Left hindlimb (tissue), 1 donor: ENCODE measurements around the gene GRK6.

Experiments
- DNase-seq: peaks from one replicate; pipeline ENCODE4 v3.0.0-alpha.2; 2018

GRK6 gene

GRCh38 chr5:177427211-177427822 is 841 bp downstream of the GRK6 start:
- no peak for DNase-seq

- no peak for DNase-seq
These were observed 1.6 kb downstream of the GRK6 start for GRCh38 chr5:177427919-177428573.

DNA sequence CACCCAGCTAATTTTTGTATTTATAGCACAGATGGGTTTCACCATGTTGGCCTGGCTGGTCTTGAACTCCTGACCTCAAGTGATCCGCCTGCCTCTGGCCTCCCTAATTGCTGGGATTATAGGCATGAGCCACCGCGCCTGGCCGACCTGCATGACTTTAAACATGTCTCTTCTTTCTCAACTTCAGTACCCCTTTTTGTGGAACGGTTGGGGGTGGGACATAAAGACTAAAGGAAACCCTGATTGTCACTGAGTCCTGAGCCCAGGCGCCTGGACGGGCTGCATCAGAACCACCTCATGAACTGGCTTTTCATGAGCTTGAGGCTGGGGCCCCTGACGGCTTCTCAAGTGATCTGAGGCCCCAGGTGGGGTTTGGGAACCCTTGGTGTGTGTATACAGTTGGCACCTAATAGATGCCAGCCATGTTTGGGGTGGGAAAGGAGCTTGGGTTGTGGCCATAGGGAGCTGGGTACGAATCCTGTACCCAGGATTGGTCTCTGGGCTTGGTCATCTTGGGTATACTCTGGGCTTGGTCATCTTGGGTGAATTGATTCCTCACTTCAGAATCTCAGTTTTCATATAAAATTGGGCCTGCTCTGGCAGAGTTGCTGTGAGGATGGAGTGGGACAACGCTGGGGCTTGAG is 2.2 kb downstream of the GRK6 start:
- DNase-seq = no peak

- DNase-seq = no peak
These were observed 3.0 kb downstream of the GRK6 start for GRCh38 chr5:177429248-177430040.

- DNase-seq = no peak
These were observed 3.9 kb downstream of the GRK6 start for GRCh38 chr5:177430140-177430951.

- no peak for DNase-seq
These were observed 4.5 kb downstream of the GRK6 start for GRCh38 chr5:177430972-177431316.

- no peak for DNase-seq
These were observed 5.1 kb downstream of the GRK6 start for GRCh38 chr5:177431317-177432142.

GRCh38 chr5:177432143-177432838 is 5.8 kb downstream of the GRK6 start:
- no peak for DNase-seq

DNA sequence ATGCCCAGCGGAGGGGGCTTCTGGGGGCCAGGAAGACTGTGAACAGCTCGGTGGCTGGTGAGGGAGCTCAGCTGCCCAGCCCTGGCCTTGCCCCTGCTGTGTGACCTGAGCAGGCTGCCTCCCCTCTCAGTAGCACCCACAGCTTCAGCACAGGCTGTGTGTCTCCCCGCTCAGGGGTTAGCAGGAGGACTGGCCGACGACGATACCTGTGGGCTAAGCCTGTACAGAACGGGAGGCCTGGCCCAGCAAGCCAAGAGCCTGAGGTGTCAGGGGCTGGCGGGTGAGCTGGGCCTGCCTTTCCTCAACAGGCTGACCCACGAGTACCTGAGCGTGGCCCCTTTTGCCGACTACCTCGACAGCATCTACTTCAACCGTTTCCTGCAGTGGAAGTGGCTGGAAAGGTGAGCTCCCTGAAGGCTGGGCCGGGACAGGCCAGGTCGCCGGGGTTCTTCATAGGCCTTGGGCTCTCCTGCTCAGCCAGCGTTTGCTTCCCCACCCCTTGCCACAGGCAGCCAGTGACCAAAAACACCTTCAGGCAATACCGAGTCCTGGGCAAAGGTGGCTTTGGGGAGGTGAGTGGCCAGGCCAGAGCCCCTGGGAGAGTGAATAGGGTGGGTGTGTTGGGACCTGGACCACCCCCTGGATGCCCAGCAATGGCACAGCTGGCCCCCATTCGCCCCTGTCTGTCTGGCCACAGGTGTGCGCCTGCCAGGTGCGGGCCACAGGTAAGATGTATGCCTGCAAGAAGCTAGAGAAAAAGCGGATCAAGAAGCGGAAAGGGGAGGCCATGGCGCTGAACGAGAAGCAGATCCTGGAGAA is 6.6 kb downstream of the GRK6 start:
- no peak for DNase-seq

GRCh38 chr5:177433658-177434217 is 7.3 kb downstream of the GRK6 start:
- DNase-seq = no peak

- DNase-seq = no peak
These were observed 8.0 kb downstream of the GRK6 start for GRCh38 chr5:177434437-177434836.

DNA sequence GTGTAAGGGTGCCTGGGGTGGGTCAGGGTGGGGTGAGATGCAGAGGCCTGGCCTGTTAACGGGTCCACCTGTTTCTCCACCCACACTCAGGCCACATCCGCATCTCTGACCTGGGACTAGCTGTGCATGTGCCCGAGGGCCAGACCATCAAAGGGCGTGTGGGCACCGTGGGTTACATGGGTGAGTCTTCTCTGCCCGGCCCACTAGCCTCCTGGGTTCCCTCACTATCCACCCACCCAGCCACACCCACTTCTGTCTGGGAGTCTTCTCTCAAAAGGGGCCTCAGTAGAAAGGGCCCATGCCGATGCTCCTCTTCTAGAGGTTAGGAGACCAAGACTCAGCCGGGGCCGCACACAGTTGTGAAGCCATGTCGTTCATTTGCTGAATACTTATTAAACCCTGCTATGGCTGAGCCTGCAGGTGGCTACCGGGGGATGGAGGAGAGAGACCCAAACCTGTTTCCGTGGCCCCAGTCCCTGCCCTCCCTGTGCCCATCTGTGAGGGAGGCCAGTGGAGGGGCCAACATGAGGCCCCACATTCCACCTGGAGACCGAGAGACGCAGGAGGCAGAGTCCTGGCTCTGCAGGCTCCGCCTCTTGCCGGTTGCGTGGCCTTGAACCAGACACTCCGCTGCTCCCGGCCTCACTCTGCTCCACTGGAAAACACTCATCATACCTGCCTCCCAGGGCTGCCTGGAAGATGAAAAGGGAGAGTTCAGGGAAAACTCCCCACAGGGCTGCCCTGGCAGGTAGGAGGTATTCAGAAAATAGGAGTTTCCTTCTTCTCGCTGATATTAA is 8.7 kb downstream of the GRK6 start:
- no peak for DNase-seq

DNA sequence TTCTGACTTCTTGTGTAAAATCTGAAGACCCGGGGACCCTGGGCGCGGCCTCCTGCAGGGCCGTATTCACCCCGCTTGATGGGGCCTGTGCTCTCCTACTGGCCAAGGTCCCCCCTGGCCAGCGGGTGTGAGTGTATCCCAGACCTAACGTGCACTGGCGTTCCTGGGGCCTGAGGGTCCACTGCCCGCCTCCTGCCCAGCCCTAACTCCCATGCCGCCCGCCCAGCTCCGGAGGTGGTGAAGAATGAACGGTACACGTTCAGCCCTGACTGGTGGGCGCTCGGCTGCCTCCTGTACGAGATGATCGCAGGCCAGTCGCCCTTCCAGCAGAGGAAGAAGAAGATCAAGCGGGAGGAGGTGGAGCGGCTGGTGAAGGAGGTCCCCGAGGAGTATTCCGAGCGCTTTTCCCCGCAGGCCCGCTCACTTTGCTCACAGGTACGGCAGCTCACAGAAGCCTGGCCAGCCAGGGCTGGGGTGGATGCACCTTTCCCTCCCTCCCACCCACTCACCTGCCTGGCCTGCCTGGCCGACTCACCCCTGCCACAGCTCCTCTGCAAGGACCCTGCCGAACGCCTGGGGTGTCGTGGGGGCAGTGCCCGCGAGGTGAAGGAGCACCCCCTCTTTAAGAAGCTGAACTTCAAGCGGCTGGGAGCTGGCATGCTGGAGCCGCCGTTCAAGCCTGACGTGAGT is 9.5 kb downstream of the GRK6 start:
- no peak for DNase-seq

DNA sequence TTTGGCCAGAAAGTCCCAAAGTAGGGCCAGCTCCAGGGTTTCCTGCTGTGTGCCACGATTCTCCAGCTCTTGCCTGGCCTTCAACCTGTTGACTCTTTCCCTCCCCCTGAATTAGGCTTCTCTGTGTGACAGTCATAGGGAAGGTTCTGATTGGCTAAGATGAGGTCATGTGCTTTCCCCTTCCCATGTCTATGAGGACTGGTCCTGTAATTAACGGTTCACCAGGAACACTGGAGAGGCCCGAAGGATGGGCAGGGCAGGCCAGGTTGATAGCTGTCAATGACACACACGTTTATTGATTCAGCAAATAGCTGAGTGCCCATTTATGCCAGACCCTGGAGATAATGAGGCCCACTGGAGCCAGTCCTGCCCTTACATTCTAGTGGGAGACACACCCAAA is 11.1 kb downstream of the GRK6 start:
- no peak for DNase-seq

DNA sequence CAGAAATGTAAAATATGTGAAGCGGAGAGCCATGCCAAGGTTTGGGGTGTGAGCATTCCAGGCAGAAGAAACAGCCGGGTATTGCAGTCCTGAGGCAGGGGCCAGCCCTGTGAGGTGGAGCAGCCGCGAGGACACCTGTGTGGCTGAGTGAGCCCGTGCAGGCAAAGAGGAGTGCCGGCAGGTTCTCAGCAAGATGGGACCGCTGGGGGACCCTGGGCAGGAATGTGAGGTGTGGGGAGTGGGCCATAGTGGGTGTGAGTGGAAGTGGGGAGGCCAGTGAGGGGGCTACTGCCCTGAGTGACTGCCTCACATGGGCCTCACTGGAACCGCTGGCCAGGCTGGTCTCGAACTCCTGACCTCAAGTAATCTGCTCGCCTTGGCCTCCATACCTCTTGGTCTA is 12.0 kb downstream of the GRK6 start:
- no peak for DNase-seq

DNA sequence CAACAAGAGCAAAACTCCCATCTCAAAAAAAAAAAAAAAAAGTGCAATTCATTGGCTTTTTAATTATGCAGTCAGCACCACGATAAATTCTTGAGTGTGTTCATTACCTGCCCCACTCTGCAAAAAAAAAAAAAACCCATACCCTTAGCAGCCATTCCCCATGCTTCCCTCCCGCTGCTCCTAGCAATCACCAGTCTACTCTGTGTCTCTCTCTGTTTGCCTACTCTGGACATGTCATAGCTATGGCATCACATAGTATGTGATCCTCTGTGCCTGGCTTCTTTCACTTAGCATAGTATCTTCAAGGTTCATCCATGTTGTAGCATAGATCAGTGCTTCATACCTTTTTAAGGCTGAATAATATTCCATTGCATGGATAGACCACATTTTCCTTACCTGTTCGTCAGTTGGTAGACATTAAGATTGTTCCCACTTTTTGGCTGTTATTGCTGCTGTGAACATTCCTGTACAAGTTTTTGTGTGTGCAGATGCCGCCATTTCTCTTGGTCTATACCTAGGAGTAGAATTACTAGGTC is 13.1 kb downstream of the GRK6 start:
- DNase-seq = no peak

GRCh38 chr5:177440211-177440989 is 13.9 kb downstream of the GRK6 start:
- no peak for DNase-seq
